Mononuclear cell (primary cell): ENCODE measurements around the gene KIAA1671. TPM values are rescaled to one million over a fixed set of nuclear protein-coding genes. Genes with fewer than 3 reads are reported as not detected.

ENCODE experiments used
- H3K27me3 ChIP-seq: 2 replicates; pipeline ENCODE4 v1.6.0; 2011; ENCODE audit warnings: low read length, control low read depth; ENCODE audit not compliant: insufficient read depth
- H3K4me1 ChIP-seq: 2 replicates; pipeline ENCODE4 v1.5.1; 2011; ENCODE audit warnings: mild to moderate bottlenecking, low read length, control low read depth; ENCODE audit not compliant: insufficient read depth
- H3K4me3 ChIP-seq: 2 replicates; pipeline ENCODE4 v1.5.1; 2011; ENCODE audit warnings: mild to moderate bottlenecking, low read length, moderate library complexity
- H3K9me3 ChIP-seq: 2 replicates; pipeline ENCODE4 v1.5.1; 2011; ENCODE audit warnings: low read depth, mild to moderate bottlenecking, control low read depth, low read length
- total RNA-seq: library from RNA; depleted of rRNA; stranded (reverse); fragments of >200 nt; gene quantifications from one replicate; pipeline ENCODE4 v1.2.3, GENCODE V29; 2012

Gene KIAA1671
- total RNA-seq, 1 donor = 0.31 TPM

GRCh38 chr22:25137577-25138525 is 185.3 kb downstream of the KIAA1671 start:
- no peaks in the 10 kb centered on the region for H3K27me3 ChIP-seq
- H3K9me3 ChIP-seq = no peaks in the 10 kb centered on the region
- H3K4me1 ChIP-seq = no peaks in the 10 kb centered on the region
- no peak overlapping the region for H3K4me3 ChIP-seq

- H3K4me1 ChIP-seq = no peaks in the 10 kb centered on the region
- H3K4me3 ChIP-seq = no peak overlapping the region
- no peaks in the 10 kb centered on the region for H3K9me3 ChIP-seq
- H3K27me3 ChIP-seq = no peaks in the 10 kb centered on the region
Measured at GRCh38 chr22:25139062-25139461, 186.5 kb downstream of the KIAA1671 start.

- H3K4me3 ChIP-seq = no peak overlapping the region
Measured at GRCh38 chr22:25142102-25142501, 189.6 kb downstream of the KIAA1671 start.

DNA sequence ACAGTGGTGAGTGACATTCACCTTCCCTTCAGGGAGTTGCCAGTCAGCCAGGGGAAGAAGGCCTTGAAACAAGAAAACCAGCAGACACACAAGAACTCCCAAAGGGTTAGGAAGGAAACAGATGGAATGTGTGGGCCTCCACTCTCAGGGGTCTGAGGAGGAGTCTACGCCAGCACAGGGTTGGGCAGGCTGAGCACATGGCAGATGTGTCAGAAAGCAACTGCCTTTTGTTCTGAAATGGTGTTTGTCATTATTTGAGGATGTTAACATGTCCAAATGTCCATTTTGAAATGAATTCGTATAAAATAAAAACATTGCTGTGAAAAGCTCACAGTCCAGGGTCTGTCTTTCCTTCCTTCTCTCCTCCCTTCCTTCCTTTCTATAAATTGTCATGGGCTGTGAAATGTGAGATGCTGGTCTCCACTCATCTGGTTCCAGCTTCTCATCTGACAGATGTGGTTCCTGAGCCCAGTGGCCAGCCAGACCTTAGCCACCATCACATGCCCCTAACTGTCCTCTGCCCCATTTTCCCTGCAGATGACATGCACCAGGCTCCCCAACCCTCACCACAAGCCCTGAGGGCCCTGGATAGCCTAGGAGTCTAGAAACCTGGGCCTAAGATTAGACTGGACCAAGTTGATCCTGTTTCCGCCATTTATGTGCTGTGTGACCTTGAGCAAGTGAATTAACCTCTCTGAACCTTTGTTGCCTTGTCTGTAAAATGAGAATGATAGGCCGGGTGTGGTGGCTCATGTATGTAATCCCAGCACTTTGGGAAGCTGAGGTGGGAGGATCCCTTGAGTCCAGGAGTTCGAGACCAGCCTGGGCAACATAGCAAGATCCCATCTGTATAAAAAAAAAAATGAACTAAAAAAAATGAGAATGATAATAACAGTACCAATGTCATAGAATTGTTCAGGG is 190.9 kb downstream of the KIAA1671 start:
- no peaks in the 10 kb centered on the region for H3K27me3 ChIP-seq
- H3K4me3 ChIP-seq = no peak overlapping the region
- no peaks in the 10 kb centered on the region for H3K9me3 ChIP-seq
- no peaks in the 10 kb centered on the region for H3K4me1 ChIP-seq

More at GRCh38 chr22:25142102-25142501, 189.6 kb downstream of the KIAA1671 start:
- Histone ChIP-seq H3K9me3 (no peaks in the 10 kb centered on the region), H3K27me3 (no peaks in the 10 kb centered on the region), H3K4me1 (no peaks in the 10 kb centered on the region)

DNA sequence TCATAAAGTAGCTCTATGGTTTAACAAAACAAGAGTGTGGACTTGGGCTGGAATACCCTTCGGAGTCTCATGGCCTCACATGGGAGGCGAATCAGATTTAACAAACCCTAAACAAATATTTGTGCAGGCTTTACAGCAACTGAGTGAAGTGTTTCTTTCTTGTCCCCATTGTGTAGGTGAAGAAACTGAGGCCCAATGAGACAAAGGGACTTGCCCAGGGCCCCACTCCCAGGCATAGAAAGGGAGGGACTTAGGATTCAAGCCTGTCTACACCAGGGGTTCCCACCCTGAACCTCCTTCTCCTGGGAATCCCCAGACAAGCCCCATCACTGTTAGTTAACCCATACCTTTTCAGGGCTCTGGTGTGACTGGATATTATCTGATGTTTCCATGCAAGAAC is 192.0 kb downstream of the KIAA1671 start:
- Histone ChIP-seq H3K4me3 (no peak overlapping the region), H3K27me3 (no peaks in the 10 kb centered on the region), H3K9me3 (no peaks in the 10 kb centered on the region), H3K4me1 (no peaks in the 10 kb centered on the region)

- H3K9me3 ChIP-seq = no peaks in the 10 kb centered on the region
- no peaks in the 10 kb centered on the region for H3K4me1 ChIP-seq
- no peak overlapping the region for H3K4me3 ChIP-seq
- H3K27me3 ChIP-seq = no peaks in the 10 kb centered on the region
Measured at GRCh38 chr22:25146307-25146706, 193.8 kb downstream of the KIAA1671 start.

- Histone ChIP-seq H3K27me3 (no peaks in the 10 kb centered on the region), H3K9me3 (no peaks in the 10 kb centered on the region), H3K4me3 (no peak overlapping the region), H3K4me1 (no peaks in the 10 kb centered on the region)
Measured at GRCh38 chr22:25146906-25147641, 194.6 kb downstream of the KIAA1671 start.

- no peaks in the 10 kb centered on the region for H3K27me3 ChIP-seq
- H3K9me3 ChIP-seq = no peaks in the 10 kb centered on the region
- no peak overlapping the region for H3K4me3 ChIP-seq
- no peaks in the 10 kb centered on the region for H3K4me1 ChIP-seq
Measured at GRCh38 chr22:25147642-25147928, 195.1 kb downstream of the KIAA1671 start.

DNA sequence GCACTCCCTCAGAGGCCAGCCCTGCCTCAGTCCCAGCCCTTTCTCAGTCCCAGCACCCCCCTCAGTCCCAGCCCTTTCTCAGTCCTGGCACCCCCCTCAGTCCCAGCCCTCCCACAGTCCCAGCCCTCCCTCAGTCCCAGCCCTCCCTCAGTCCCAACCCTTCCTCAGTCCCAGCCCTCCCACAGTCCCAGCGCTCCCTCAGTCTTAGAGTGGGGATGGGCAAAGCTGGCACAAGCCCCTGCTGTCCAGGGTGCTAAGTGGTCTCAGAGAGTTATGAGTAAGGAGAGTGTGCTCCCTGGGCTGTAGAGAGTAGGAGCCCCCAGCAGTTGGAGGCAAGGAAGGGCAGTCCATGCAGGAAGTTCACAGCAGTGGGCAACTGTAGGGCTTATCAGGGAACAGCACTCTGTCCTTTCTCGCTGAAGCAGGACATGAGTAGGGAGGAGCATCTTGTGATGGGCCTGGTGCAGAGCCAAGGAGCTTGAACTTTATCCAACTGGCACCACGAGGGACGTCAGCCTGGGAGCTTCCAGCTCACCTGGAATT is 195.7 kb downstream of the KIAA1671 start:
- Histone ChIP-seq H3K4me1 (no peaks in the 10 kb centered on the region), H3K27me3 (no peaks in the 10 kb centered on the region), H3K4me3 (no peak overlapping the region), H3K9me3 (no peaks in the 10 kb centered on the region)

- no peaks in the 10 kb centered on the region for H3K9me3 ChIP-seq
- no peaks in the 10 kb centered on the region for H3K27me3 ChIP-seq
- H3K4me3 ChIP-seq = no peak overlapping the region
- no peaks in the 10 kb centered on the region for H3K4me1 ChIP-seq
Measured at GRCh38 chr22:25149014-25149413, 196.5 kb downstream of the KIAA1671 start.

GRCh38 chr22:25153961-25154666 is 201.6 kb downstream of the KIAA1671 start:
- Histone ChIP-seq H3K27me3 (no peaks in the 10 kb centered on the region), H3K9me3 (no peaks in the 10 kb centered on the region), H3K4me1 (no peaks in the 10 kb centered on the region), H3K4me3 (no peak overlapping the region)

- Histone ChIP-seq H3K4me3 (no peak overlapping the region), H3K27me3 (no peaks in the 10 kb centered on the region), H3K4me1 (no peaks in the 10 kb centered on the region), H3K9me3 (no peaks in the 10 kb centered on the region)
Measured at GRCh38 chr22:25154667-25154999, 202.1 kb downstream of the KIAA1671 start.

GRCh38 chr22:25156736-25157135 is 204.2 kb downstream of the KIAA1671 start:
- no peaks in the 10 kb centered on the region for H3K4me1 ChIP-seq
- H3K9me3 ChIP-seq = no peaks in the 10 kb centered on the region
- H3K27me3 ChIP-seq = no peaks in the 10 kb centered on the region
- H3K4me3 ChIP-seq = no peak overlapping the region

DNA sequence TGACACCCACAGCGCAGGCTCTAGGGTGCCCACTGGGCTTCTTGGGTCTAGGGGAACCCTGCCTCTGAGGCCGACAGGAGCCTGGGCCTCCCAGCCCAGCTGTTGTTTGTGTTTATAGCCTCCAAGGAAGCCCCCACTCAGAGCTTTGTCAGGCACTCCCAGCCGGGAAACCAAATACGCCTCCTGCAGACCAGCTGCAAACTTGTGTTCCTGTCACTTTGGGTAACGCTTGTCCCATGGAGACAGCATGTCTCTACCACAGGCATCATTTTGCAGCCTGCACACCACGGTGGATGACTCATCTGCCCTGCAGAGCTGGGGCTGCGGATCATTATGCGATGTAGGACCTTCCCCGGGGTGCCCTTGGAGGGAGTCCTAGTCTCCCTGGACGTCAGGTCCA is 206.5 kb downstream of the KIAA1671 start:
- H3K27me3 ChIP-seq = no peaks in the 10 kb centered on the region
- H3K4me1 ChIP-seq = no peaks in the 10 kb centered on the region
- H3K4me3 ChIP-seq = no peak overlapping the region
- H3K9me3 ChIP-seq = no peaks in the 10 kb centered on the region
